Measurements from ENCODE around the gene ST14. TPM values are rescaled to one million over a fixed set of nuclear protein-coding genes. Genes with fewer than 3 reads are reported as not detected.

The ST14 gene
- total and polyA plus RNA-seq, 10 of the 15 experiments (the other 5 are each of a cell fraction or from before 2014, with no cell fraction given) = 0.02 to 3.9 (median 0.73) TPM; not detected in 2

- Histone ChIP-seq H3K36me3 (ENCODE audit: control insufficient read depth in 2 of 2, insufficient read depth in 2 of 2, low read length in 1 of 2) (no peaks in the 10 kb centered on the region), H3K4me3 (no peak overlapping the region), H3K27me3 (replicated peaks in 1 of 2; ENCODE audit: control insufficient read depth in 2 of 2, insufficient read depth in 2 of 2, low read length in 1 of 2) (no peaks in the 10 kb centered on the region), H2AFZ (ENCODE audit: control insufficient read depth, low read depth, low read length) (no peak overlapping the region), H3K79me2 (ENCODE audit: control insufficient read depth, insufficient read depth, low read length) (no peaks in the 10 kb centered on the region), H3K9ac (ENCODE audit: control insufficient read depth, insufficient read depth, low read length) (no peak overlapping the region), H3K27ac (ENCODE audit: control insufficient read depth, insufficient read depth) (no peak overlapping the region), H3K4me1 (ENCODE audit: control insufficient read depth, insufficient read depth, low read length) (peaks cover 25% of the 10 kb centered on the region), H3K4me2 (ENCODE audit: control insufficient read depth, insufficient read depth) (no peak overlapping the region), H3K9me3 (replicated peaks; ENCODE audit: control insufficient read depth, insufficient read depth, low read length) (no peaks in the 10 kb centered on the region; the same call in 2 of the 3 replicates), H4K20me1 (ENCODE audit: control insufficient read depth, insufficient read depth) (no peaks in the 10 kb centered on the region)
- ATAC-seq (peak; percentile 55), FAIRE-seq (no peak), DNase-seq (ENCODE audit: low read depth, low spot score) (no peak)
- RAD21 ChIA-PET (ENCODE audit: unreplicated experiment) = no interaction called here
- in situ Hi-C loops (cut with MboI) = no loop called here
- POLR2A ChIA-PET = interaction anchor here (0.6 kb wide), 1 partner anchor 1647 kb away, joined by 5 read pairs; no protein-coding TSS in a partner anchor
- 18% methylated on average over 5 of the region's 5 CpGs for WGBS (ENCODE audit: insufficient coverage, insufficient replicate concordance, low lambda C conversion rate, missing lambda C conversion rate)
- SMC1A ChIA-PET (ENCODE audit: uncharacterized antibody, unreplicated experiment) = interaction anchor here (0.8 to 1.5 kb wide), 2 partner anchors 10 to 26 kb away, joined by 3 read pairs; no protein-coding TSS in a partner anchor
- BruUV-seq (replicated peaks) = no TSS peak
- intact Hi-C loops (cut with micrococcal nuclease; ENCODE audit: unreplicated experiment) = no loop called here
- CTCF ChIA-PET = interaction anchor here (0.7 kb wide), 1 partner anchor 10 kb away, joined by 3 read pairs; no protein-coding TSS in a partner anchor
- TF ChIP-seq ZZZ3 (IDR thresholded peaks at IDR 0.05; ENCODE audit: control insufficient read depth, insufficient read length, low read depth) (no peak), RELA (IDR thresholded peaks at IDR 0.05; ENCODE audit: borderline replicate concordance, partially characterized antibody) (no peak), RUNX3 (IDR thresholded peaks at IDR 0.05; ENCODE audit: low read length) (peak; percentile 25; the same call in 1 of the 2 replicates), RAD51 (IDR thresholded peaks at IDR 0.05) (no peak), MYB (IDR thresholded peaks at IDR 0.05; ENCODE audit: borderline replicate concordance, low read depth, low read length) (no peak), FOXM1 (IDR thresholded peaks at IDR 0.05; ENCODE audit: low read depth, low read length) (no peak)
Observed at GRCh38 chr11:130175898-130176297, 16.3 kb downstream of the ST14 start.

- no peak for FAIRE-seq
- in situ Hi-C loops (cut with MboI) = no loop called here
Observed at GRCh38 chr11:130177782-130178181, 18.2 kb downstream of the ST14 start.

More at GRCh38 chr11:130177782-130178181, 18.2 kb downstream of the ST14 start:
- no peaks in the 10 kb centered on the region; the same call in 2 of the 3 replicates for H3K9me3 ChIP-seq (replicated peaks; ENCODE audit: control insufficient read depth, insufficient read depth, low read length)
- ChIA-PET POLR2A (interaction anchor here (1.0 to 1.5 kb wide), 4 partner anchors 12 to 27 kb away, joined by 3 to 7 read pairs (median 4); partner anchors contain the start of gene ST14), RAD21 (ENCODE audit: unreplicated experiment) (interaction anchor here (1.0 to 1.1 kb wide), 2 partner anchors 12 to 31 kb away, joined by 3 to 4 read pairs; no protein-coding TSS in a partner anchor), CTCF (interaction anchor here (1.7 to 2.0 kb wide), 2 partner anchors 10 to 26 kb away, joined by 4 to 6 read pairs; no protein-coding TSS in a partner anchor), SMC1A (ENCODE audit: uncharacterized antibody, unreplicated experiment) (interaction anchor here (0.7 to 5.2 kb wide), 4 partner anchors 10 to 48 kb away, joined by 3 to 37 read pairs (median 13); no protein-coding TSS in a partner anchor)
- peaks cover 35% of the 10 kb centered on the region for H3K4me1 ChIP-seq (ENCODE audit: control insufficient read depth, insufficient read depth, low read length)
- no peak overlapping the region for H2AFZ ChIP-seq (ENCODE audit: control insufficient read depth, low read depth, low read length)
- H3K79me2 ChIP-seq (ENCODE audit: control insufficient read depth, insufficient read depth, low read length) = no peaks in the 10 kb centered on the region
- no TSS peak for BruUV-seq (replicated peaks)
- no peak overlapping the region for H3K4me2 ChIP-seq (ENCODE audit: control insufficient read depth, insufficient read depth)
- H3K27me3 ChIP-seq (replicated peaks in 1 of 2; ENCODE audit: control insufficient read depth in 2 of 2, insufficient read depth in 2 of 2, low read length in 1 of 2) = no peaks in the 10 kb centered on the region
- no peaks in the 10 kb centered on the region for H3K36me3 ChIP-seq (ENCODE audit: control insufficient read depth in 2 of 2, insufficient read depth in 2 of 2, low read length in 1 of 2)
- H4K20me1 ChIP-seq (ENCODE audit: control insufficient read depth, insufficient read depth) = no peaks in the 10 kb centered on the region
- no peak overlapping the region for H3K9ac ChIP-seq (ENCODE audit: control insufficient read depth, insufficient read depth, low read length)
- intact Hi-C loops (cut with micrococcal nuclease; ENCODE audit: unreplicated experiment) = no loop called here
- ATAC-seq (no peak), DNase-seq (ENCODE audit: low read depth, low spot score) (no peak)
- no peak overlapping the region for H3K4me3 ChIP-seq
- TF ChIP-seq RELB (IDR thresholded peaks at IDR 0.05; ENCODE audit: low read depth) (no peak), BRCA1 (IDR thresholded peaks at IDR 0.05; ENCODE audit: low read depth, low read length) (no peak), E2F8 (IDR thresholded peaks at IDR 0.05; ENCODE audit: low read depth, partially characterized antibody) (no peak), PAX5 (IDR thresholded peaks at IDR 0.05; ENCODE audit: borderline replicate concordance, low read depth, low read length) (no peak), ZZZ3 (IDR thresholded peaks at IDR 0.05; ENCODE audit: control insufficient read depth, insufficient read length, low read depth) (no peak)
- H3K27ac ChIP-seq (ENCODE audit: control insufficient read depth, insufficient read depth) = no peak overlapping the region
- WGBS (ENCODE audit: insufficient coverage, insufficient replicate concordance, low lambda C conversion rate, missing lambda C conversion rate) = 84% methylated on average over 10 of the region's 10 CpGs

Measured in GM12878 (cell line).